ENCODE measurements around the gene MLNR.

The MLNR gene

GRCh38 chr13:49220036-49220855, at the start of gene MLNR:
MLNR (plus strand) TSS chr13:49220338; CDS start chr13:49220338, 0 bp downstream.
- peak; percentile 47 for DNase-seq

- no peak for DNase-seq
Measured at GRCh38 chr13:49171359-49171758, 48.8 kb upstream of the MLNR start.

- no peak for DNase-seq
Measured at GRCh38 chr13:49183672-49184325, 36.3 kb upstream of the MLNR start.

GRCh38 chr13:49184621-49185020, 35.5 kb upstream of the MLNR start:
- DNase-seq: no peak

- no peak for DNase-seq
Measured at GRCh38 chr13:49185264-49185663, 34.9 kb upstream of the MLNR start.

- DNase-seq: no peak
Measured at GRCh38 chr13:49190901-49191300, 29.2 kb upstream of the MLNR start.

- DNase-seq: no peak
Measured at GRCh38 chr13:49206641-49207040, 13.5 kb upstream of the MLNR start.

- no peak for DNase-seq
Measured at GRCh38 chr13:49208619-49209018, 11.5 kb upstream of the MLNR start.

- DNase-seq: no peak
Measured at GRCh38 chr13:49210114-49210513, 10.0 kb upstream of the MLNR start.

- DNase-seq: no peak
Measured at GRCh38 chr13:49210669-49211068, 9.5 kb upstream of the MLNR start.

- no peak for DNase-seq
Measured at GRCh38 chr13:49213539-49213938, 6.6 kb upstream of the MLNR start.

GRCh38 chr13:49213997-49214916, 5.9 kb upstream of the MLNR start:
- DNase-seq: no peak

GRCh38 chr13:49214917-49215376, 5.2 kb upstream of the MLNR start:
- DNase-seq: peak; percentile 41

GRCh38 chr13:49216334-49216733, 3.8 kb upstream of the MLNR start:
- no peak for DNase-seq

GRCh38 chr13:49217962-49218492, 2.1 kb upstream of the MLNR start:
- DNase-seq: no peak

GRCh38 chr13:49218493-49219051, 1.6 kb upstream of the MLNR start:
- no peak for DNase-seq

GRCh38 chr13:49219647-49220035, 497 bp upstream of the MLNR start:
- no peak for DNase-seq

GRCh38 chr13:49220856-49221589, 885 bp downstream of the MLNR start:
- DNase-seq: no peak

GRCh38 chr13:49221590-49221965, 1.4 kb downstream of the MLNR start:
- no peak for DNase-seq

- DNase-seq: no peak
Measured at GRCh38 chr13:49225223-49226042, 5.3 kb downstream of the MLNR start.

GRCh38 chr13:49226613-49227012, 6.5 kb downstream of the MLNR start:
- DNase-seq: no peak

All from stimulated activated CD4-positive, alpha-beta T cell treated with anti-CD3 and anti-CD28 coated beads, Interleukin-4, amount 100 ng/mL, for 24 hours (primary cell).